H9 (cell line): Measurements from ENCODE around the gene CDC5L. TPM values are rescaled to one million over a fixed set of nuclear protein-coding genes. Genes with fewer than 3 reads are reported as not detected.

Experiments
- DNase-seq: peaks from one replicate; pipeline ENCODE4 v3.0.0-alpha.2; 2017
- H2AFZ ChIP-seq: one replicate; pipeline ENCODE4 v1.6.1; 2013; ENCODE audit warnings: mild to moderate bottlenecking, low read length, control low read depth, moderate library complexity
- H2AK5ac ChIP-seq: 2 replicates; pipeline ENCODE4 v1.6.1; 2013; ENCODE audit warnings: low read length, control low read depth, mixed read lengths; ENCODE audit not compliant: insufficient read length
- H2BK120ac ChIP-seq: one replicate; pipeline ENCODE4 v1.6.1; 2013; ENCODE audit warnings: low read depth, mild to moderate bottlenecking, low read length, control low read depth, inconsistent platforms; ENCODE audit not compliant: poor library complexity, severe bottlenecking
- H2BK12ac ChIP-seq: 2 replicates; pipeline ENCODE4 v1.6.1; 2013; ENCODE audit warnings: low read length, control low read depth, mixed read lengths, low read depth; ENCODE audit not compliant: insufficient read length
- H2BK15ac ChIP-seq: 2 replicates; pipeline ENCODE4 v1.6.1; 2013; ENCODE audit warnings: low read depth, low read length, control low read depth
- H2BK20ac ChIP-seq: one replicate; pipeline ENCODE4 v1.6.1; 2013; ENCODE audit warnings: low read depth, mild to moderate bottlenecking, low read length, control low read depth, inconsistent platforms; ENCODE audit not compliant: poor library complexity, severe bottlenecking
- H2BK5ac ChIP-seq: 2 replicates; pipeline ENCODE4 v1.6.1; 2013; ENCODE audit warnings: low read length, control low read depth, mixed read lengths; ENCODE audit not compliant: insufficient read length
- H3K14ac ChIP-seq: 2 replicates; pipeline ENCODE4 v1.6.1; 2013; ENCODE audit warnings: low read length, control low read depth; ENCODE audit not compliant: insufficient read depth
- H3K18ac ChIP-seq: 2 replicates; pipeline ENCODE4 v1.6.1; 2013; ENCODE audit warnings: low read depth, mild to moderate bottlenecking, mixed read lengths, low read length, control low read depth; ENCODE audit not compliant: insufficient read length
- H3K23ac ChIP-seq: 2 replicates; pipeline ENCODE4 v1.6.1; 2013; ENCODE audit warnings: low read length, control low read depth, mixed read lengths, low read depth; ENCODE audit not compliant: insufficient read length
- H3K23me2 ChIP-seq: 2 replicates; pipeline ENCODE4 v1.6.1; 2013; ENCODE audit warnings: low read depth, mild to moderate bottlenecking, mixed read lengths, low read length, control low read depth; ENCODE audit not compliant: insufficient read length, poor library complexity, severe bottlenecking
- H3K27ac ChIP-seq: 2 replicates; pipeline ENCODE4 v1.5.1; 2013; ENCODE audit warnings: low read length, control low read depth, mixed read lengths, low read depth; ENCODE audit not compliant: insufficient read length
- H3K27me3 ChIP-seq: 2 replicates; pipeline ENCODE4 v1.6.1; 2013; ENCODE audit warnings: low read length, control low read depth, inconsistent platforms; ENCODE audit not compliant: insufficient read depth
- H3K4ac ChIP-seq: 2 replicates; pipeline ENCODE4 v1.6.1; 2013; ENCODE audit warnings: low read depth, mild to moderate bottlenecking, control low read depth, inconsistent platforms, low read length, moderate library complexity
- H3K4me1 ChIP-seq: 2 replicates; pipeline ENCODE4 v1.6.1; 2013; ENCODE audit warnings: low read length, control low read depth, inconsistent platforms; ENCODE audit not compliant: insufficient read depth
- H3K4me2 ChIP-seq: 2 replicates; pipeline ENCODE4 v1.6.1; 2013; ENCODE audit warnings: low read length, control low read depth, mixed read lengths; ENCODE audit not compliant: insufficient read length, insufficient read depth
- H3K56ac ChIP-seq: 2 replicates; pipeline ENCODE4 v1.6.1; 2013; ENCODE audit warnings: low read depth, mild to moderate bottlenecking, mixed read lengths, low read length, control low read depth; ENCODE audit not compliant: insufficient read length
- H3K79me1 ChIP-seq: 2 replicates; pipeline ENCODE4 v1.6.1; 2013; ENCODE audit warnings: low read depth, mild to moderate bottlenecking, moderate library complexity, low read length, control low read depth, inconsistent platforms; ENCODE audit not compliant: insufficient read depth, poor library complexity, severe bottlenecking
- H3K79me2 ChIP-seq: 2 replicates; pipeline ENCODE4 v1.6.1; 2013; ENCODE audit warnings: low read length, control low read depth, inconsistent platforms; ENCODE audit not compliant: insufficient read depth
- H3K9ac ChIP-seq: 2 replicates; pipeline ENCODE4 v1.6.1; 2013; ENCODE audit warnings: low read length, control low read depth, mixed read lengths; ENCODE audit not compliant: insufficient read length; ENCODE audit errors: extremely low read depth
- H3K9me3 ChIP-seq: one replicate; pipeline ENCODE4 v1.6.1; 2013; ENCODE audit warnings: low read depth, low read length, inconsistent platforms; ENCODE audit not compliant: control insufficient read depth
- H3T11ph ChIP-seq: one replicate; pipeline ENCODE4 v1.6.1; 2013; ENCODE audit warnings: mild to moderate bottlenecking, low read length, control low read depth, inconsistent platforms
- H4K20me1 ChIP-seq: one replicate; pipeline ENCODE4 v1.6.1; 2013; ENCODE audit not compliant: control insufficient read depth, insufficient read length, insufficient read depth
- H4K5ac ChIP-seq: 2 replicates; pipeline ENCODE4 v1.6.1; 2013; ENCODE audit warnings: low read depth, mild to moderate bottlenecking, mixed read lengths, low read length, control low read depth; ENCODE audit not compliant: insufficient read length
- H4K8ac ChIP-seq: replicated peaks from 2 replicates; pipeline ENCODE4 v1.6.1; 2013; ENCODE audit warnings: low read length, control low read depth, mixed read lengths, low read depth; ENCODE audit not compliant: insufficient read length
- H4K91ac ChIP-seq: 2 replicates; pipeline ENCODE4 v1.6.1; 2013; ENCODE audit warnings: low read depth, mild to moderate bottlenecking, moderate library complexity, mixed read lengths, low read length, control low read depth; ENCODE audit not compliant: insufficient read length
- H3K27ac Mint-ChIP-seq, 3 experiments: 2 replicates in 2 of 3; 3 replicates in 1 of 3; pipeline ENCODE4 v1.8.0; 2020 to 2021; ENCODE audit warnings: mixed read lengths in 3 of 3, mild to moderate bottlenecking in 1 of 3, moderate library complexity in 1 of 3
- H3K27me3 Mint-ChIP-seq: 2 replicates; pipeline ENCODE4 v1.8.0; 2021; ENCODE audit warnings: low read depth, mild to moderate bottlenecking, moderate library complexity, mixed read lengths
- H3K36me3 Mint-ChIP-seq, 3 experiments: 2 replicates in 2 of 3; 3 replicates in 1 of 3; pipeline ENCODE4 v1.8.0; 2020 to 2021; ENCODE audit warnings: low read depth in 3 of 3, mixed read lengths in 3 of 3; ENCODE audit not compliant: insufficient read depth in 1 of 3
- H3K4me1 Mint-ChIP-seq, 2 experiments: 2 replicates each; pipeline ENCODE4 v1.8.0; 2020; ENCODE audit warnings: mixed read lengths in 2 of 2
- H3K4me3 Mint-ChIP-seq, 2 experiments: 2 replicates in 1 of 2; 3 replicates in 1 of 2; pipeline ENCODE4 v1.8.0; 2020 to 2021; ENCODE audit warnings: mild to moderate bottlenecking in 2 of 2, mixed read lengths in 2 of 2, moderate library complexity in 1 of 2
- H3K9me3 Mint-ChIP-seq, 2 experiments: 2 replicates in 1 of 2; 3 replicates in 1 of 2; pipeline ENCODE4 v1.8.0; 2020; ENCODE audit warnings: mild to moderate bottlenecking in 2 of 2, mixed read lengths in 2 of 2, moderate library complexity in 1 of 2
- WGBS: extraction: QIAGEN DNeasy Blood & Tissue Kit; methylation state at CpG from one replicate; pipeline ENCODE4 v1.1.7; 2013; ENCODE audit warnings: missing lambda C conversion rate, low lambda C conversion rate, mixed read lengths; ENCODE audit not compliant: insufficient read length; ENCODE audit errors: extremely low coverage; 5-methylcytosine and 5-hydroxymethylcytosine counted together
- total RNA-seq: library from RNA; stranded (reverse); gene quantifications from 2 replicates; pipeline ENCODE4 v1.2.1, GENCODE V29; 2021
- TF ChIP-seq, protein P1 (sequence below): fragments of 200-600 bp; sonication (generic); conservative IDR thresholded peaks from 3 replicates; pipeline ENCODE4 v1.8.0; 2021; ENCODE audit warnings: antibody characterized with exemption, mild to moderate bottlenecking

Gene CDC5L
- total RNA-seq, 1 experiment from 2014 or later = 34.3 TPM

DNA sequence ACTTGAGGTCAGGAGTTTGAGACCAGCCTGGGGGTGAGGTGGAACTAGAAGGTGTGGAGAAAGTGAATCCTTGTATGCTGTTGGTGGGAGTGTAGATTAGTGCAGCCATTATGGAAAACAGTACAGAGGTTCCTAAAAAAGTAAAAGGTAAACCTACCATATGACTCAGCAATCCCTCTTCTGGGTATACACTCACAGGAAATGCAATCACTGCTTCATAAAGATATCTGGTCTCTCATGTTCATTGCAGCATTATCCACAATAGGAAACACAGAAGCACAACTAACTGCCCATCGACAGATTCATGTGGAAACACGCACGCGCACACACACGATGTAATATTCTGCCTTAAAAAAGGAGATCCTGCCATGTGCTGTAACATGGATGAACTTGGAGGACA, 66.7 kb downstream of the CDC5L start:
- Mint-ChIP-seq H3K36me3 (peaks cover 0 to 7% (median 0%) of the 10 kb centered on the region in 3 experiments; a peak in 2 of 7 replicates), H3K4me1 (peaks cover 5% of the 10 kb centered on the region in 2 experiments)

More for the DNA sequence above, 66.7 kb downstream of the CDC5L start:
- H2BK12ac ChIP-seq = no peak overlapping the region
- no peak overlapping the region for H4K5ac ChIP-seq
- no peaks in the 10 kb centered on the region for H4K20me1 ChIP-seq
- no peak overlapping the region for H3T11ph ChIP-seq
- no peak overlapping the region for H3K56ac ChIP-seq
- no peak overlapping the region for H3K9ac ChIP-seq
- H2BK15ac ChIP-seq = no peak overlapping the region
- H3K14ac ChIP-seq = no peak overlapping the region
- H2BK5ac ChIP-seq = no peak overlapping the region
- no peak overlapping the region for H3K18ac ChIP-seq
- H3K23ac ChIP-seq = no peak overlapping the region
- no peaks in the 10 kb centered on the region for H3K27me3 ChIP-seq
- H4K91ac ChIP-seq = no peak overlapping the region
- no CpG with 5 or more reads among the region's 5 CpGs for WGBS
- H2BK120ac ChIP-seq = no peak overlapping the region
- no peaks in the 10 kb centered on the region for H3K23me2 ChIP-seq
- no peak for DNase-seq
- Mint-ChIP-seq H3K9me3 (no peaks in the 10 kb centered on the region; a peak in 1 of 5 replicates), H3K4me3 (no peak overlapping the region), H3K27ac (peak overlapping the region in 2 of 3 experiments; percentile 48 to 60; a peak in 2 of 7 replicates), H3K27me3 (peaks cover 3% of the 10 kb centered on the region)
- no peaks in the 10 kb centered on the region for H3K4me1 ChIP-seq
- H2BK20ac ChIP-seq = no peak overlapping the region
- H2AFZ ChIP-seq = no peak overlapping the region
- H3K79me1 ChIP-seq = no peaks in the 10 kb centered on the region
- H3K27ac ChIP-seq = no peak overlapping the region
- TF ChIP-seq, protein P1, sequence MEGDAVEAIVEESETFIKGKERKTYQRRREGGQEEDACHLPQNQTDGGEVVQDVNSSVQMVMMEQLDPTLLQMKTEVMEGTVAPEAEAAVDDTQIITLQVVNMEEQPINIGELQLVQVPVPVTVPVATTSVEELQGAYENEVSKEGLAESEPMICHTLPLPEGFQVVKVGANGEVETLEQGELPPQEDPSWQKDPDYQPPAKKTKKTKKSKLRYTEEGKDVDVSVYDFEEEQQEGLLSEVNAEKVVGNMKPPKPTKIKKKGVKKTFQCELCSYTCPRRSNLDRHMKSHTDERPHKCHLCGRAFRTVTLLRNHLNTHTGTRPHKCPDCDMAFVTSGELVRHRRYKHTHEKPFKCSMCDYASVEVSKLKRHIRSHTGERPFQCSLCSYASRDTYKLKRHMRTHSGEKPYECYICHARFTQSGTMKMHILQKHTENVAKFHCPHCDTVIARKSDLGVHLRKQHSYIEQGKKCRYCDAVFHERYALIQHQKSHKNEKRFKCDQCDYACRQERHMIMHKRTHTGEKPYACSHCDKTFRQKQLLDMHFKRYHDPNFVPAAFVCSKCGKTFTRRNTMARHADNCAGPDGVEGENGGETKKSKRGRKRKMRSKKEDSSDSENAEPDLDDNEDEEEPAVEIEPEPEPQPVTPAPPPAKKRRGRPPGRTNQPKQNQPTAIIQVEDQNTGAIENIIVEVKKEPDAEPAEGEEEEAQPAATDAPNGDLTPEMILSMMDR = no peak
- no peak overlapping the region for H3K4me2 ChIP-seq
- H2AK5ac ChIP-seq = no peak overlapping the region
- H3K79me2 ChIP-seq = no peaks in the 10 kb centered on the region
- H3K9me3 ChIP-seq = no peaks in the 10 kb centered on the region
- H3K4ac ChIP-seq = no peak overlapping the region
- H4K8ac ChIP-seq = no peak overlapping the region
